ENCODE results near the gene ABCC8.

DNA sequence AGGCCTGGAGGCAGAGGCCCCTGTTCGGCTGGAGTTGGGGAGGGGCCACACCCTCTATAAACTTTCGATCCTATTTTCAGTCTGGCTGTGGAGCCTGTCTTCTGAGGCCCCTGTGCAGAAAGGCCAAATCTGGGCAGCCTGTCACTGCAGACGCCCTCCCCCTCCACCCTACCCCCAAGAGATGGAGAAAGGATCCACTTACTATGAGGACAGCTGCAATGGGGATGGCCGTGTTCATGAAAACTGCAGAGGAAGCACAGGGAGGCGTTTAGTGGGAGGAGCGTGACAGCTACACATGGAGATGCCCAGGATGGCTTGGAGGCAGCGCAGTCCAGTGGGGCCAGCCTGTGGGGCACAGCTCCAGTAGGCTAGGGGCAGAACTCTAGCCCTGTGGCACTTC lies 44.6 kb downstream of the ABCC8 start:
- TF ChIP-seq, protein P1, sequence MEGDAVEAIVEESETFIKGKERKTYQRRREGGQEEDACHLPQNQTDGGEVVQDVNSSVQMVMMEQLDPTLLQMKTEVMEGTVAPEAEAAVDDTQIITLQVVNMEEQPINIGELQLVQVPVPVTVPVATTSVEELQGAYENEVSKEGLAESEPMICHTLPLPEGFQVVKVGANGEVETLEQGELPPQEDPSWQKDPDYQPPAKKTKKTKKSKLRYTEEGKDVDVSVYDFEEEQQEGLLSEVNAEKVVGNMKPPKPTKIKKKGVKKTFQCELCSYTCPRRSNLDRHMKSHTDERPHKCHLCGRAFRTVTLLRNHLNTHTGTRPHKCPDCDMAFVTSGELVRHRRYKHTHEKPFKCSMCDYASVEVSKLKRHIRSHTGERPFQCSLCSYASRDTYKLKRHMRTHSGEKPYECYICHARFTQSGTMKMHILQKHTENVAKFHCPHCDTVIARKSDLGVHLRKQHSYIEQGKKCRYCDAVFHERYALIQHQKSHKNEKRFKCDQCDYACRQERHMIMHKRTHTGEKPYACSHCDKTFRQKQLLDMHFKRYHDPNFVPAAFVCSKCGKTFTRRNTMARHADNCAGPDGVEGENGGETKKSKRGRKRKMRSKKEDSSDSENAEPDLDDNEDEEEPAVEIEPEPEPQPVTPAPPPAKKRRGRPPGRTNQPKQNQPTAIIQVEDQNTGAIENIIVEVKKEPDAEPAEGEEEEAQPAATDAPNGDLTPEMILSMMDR (IDR thresholded peaks at IDR 0.05; ENCODE audit: low read length) = no peak
- no peak for TF ChIP-seq EZH2 (IDR thresholded peaks at IDR 0.05; ENCODE audit: borderline replicate concordance, low read length)

Measured in OCI-LY1 (cell line).